Esophagus muscularis mucosa (tissue), 4 donors: ENCODE results near the gene FAM118B. TPM values are rescaled to one million over a fixed set of nuclear protein-coding genes. Genes with fewer than 3 reads are reported as not detected.
"Not testable (repeated sequence)": the region's sequence is repeated elsewhere in the genome, so short reads cannot be mapped to it uniquely, and the experiment has no call there.

Experiments used
- DNase-seq: peaks from one replicate; pipeline ENCODE4 v3.0.0-alpha.2; 2017; ENCODE audit errors: extremely low spot score
- H3K27ac ChIP-seq, 4 donors: fragments of 200-600 bp; sonication (generic); replicated peaks in 1 of 4; 1 replicate in 3 of 4; 2 replicates in 1 of 4; pipeline ENCODE4 v1.5.1; 2016 to 2019; ENCODE audit warnings: mild to moderate bottlenecking in 1 of 4
- H3K27me3 ChIP-seq, 4 donors: fragments of 200-600 bp; sonication (generic); one replicate each; pipeline versions ENCODE4 v1.5.1 to v1.6.0; 2016 to 2019
- H3K36me3 ChIP-seq, 4 donors: fragments of 200-600 bp; sonication (generic); one replicate each; pipeline ENCODE4 v1.5.1; 2016 to 2019
- H3K4me1 ChIP-seq, 4 donors: fragments of 200-600 bp; sonication (generic); one replicate each; pipeline ENCODE4 v1.5.1; 2016 to 2019
- H3K4me3 ChIP-seq, 4 donors: fragments of 200-600 bp; sonication (generic); 1 replicate in 2 of 4; 2 replicates in 2 of 4; pipeline ENCODE4 v1.5.1; 2016 to 2019; ENCODE audit warnings: mild to moderate bottlenecking in 4 of 4, moderate library complexity in 1 of 4
- H3K9me3 ChIP-seq, 4 donors: fragments of 200-600 bp; sonication (generic); 1 replicate in 3 of 4; 2 replicates in 1 of 4; pipeline ENCODE4 v1.5.1; 2016 to 2019
- CTCF ChIP-seq, 3 experiments: fragments of 200-600 bp in 2 of 3; fragments of 450-650 bp in 1 of 3; sonication (generic) in 2 of 3; IDR thresholded peaks; one replicate each; pipeline ENCODE4 v1.5.1; 2017 to 2019; ENCODE audit warnings: antibody characterized with exemption in 3 of 3, mild to moderate bottlenecking in 2 of 3, moderate library complexity in 1 of 3
- EP300 ChIP-seq: sonication (generic); formaldehyde crosslinking; IDR thresholded peaks from one replicate; pipeline ENCODE4 v1.6.1; 2017; ENCODE audit warnings: antibody characterized with exemption
- POLR2A ChIP-seq: fragments of 450-650 bp; IDR thresholded peaks from one replicate; pipeline ENCODE4 v1.6.1; 2017; ENCODE audit warnings: antibody characterized with exemption, moderate library complexity, mild to moderate bottlenecking, low read depth
- POLR2AphosphoS5 ChIP-seq, 2 donors: sonication (generic); formaldehyde crosslinking; IDR thresholded peaks; one replicate each; pipeline ENCODE4 v1.6.1; 2017; ENCODE audit warnings: antibody characterized with exemption in 2 of 2
- WGBS: methylation state at CpG from one replicate; pipeline ENCODE4 v1.1.5; 2018; 5-methylcytosine and 5-hydroxymethylcytosine counted together
- intact Hi-C: fragments of 100-400 bp; cut with DNase I; formaldehyde crosslinking; loops from one replicate; pipeline ENCODE4 v1.15.1; 2023
- total RNA-seq, 4 donors: library from RNA; depleted of rRNA; stranded (reverse); fragments of >200 nt; gene quantifications; one replicate each; pipeline versions ENCODE4 v1.1.0 to v1.2.1, GENCODE V29; 2016

Gene FAM118B
- total RNA-seq, 4 donors from 2014 or later: 14.1 to 22.8 (median 17.9) TPM

- no peaks in the 10 kb centered on the region for H3K4me1 ChIP-seq
- H3K27ac ChIP-seq: no peak overlapping the region
- peaks cover 1 to 38% (median 19%) of the 10 kb centered on the region in 4 donors for H3K36me3 ChIP-seq
- H3K27me3 ChIP-seq: no peaks in the 10 kb centered on the region
- no peaks in the 10 kb centered on the region for H3K9me3 ChIP-seq
- no peak for DNase-seq
- TF ChIP-seq EP300: no peak
- no peak for TF ChIP-seq POLR2AphosphoS5 (IDR thresholded peaks at IDR 0.05)
- no peak for TF ChIP-seq POLR2A
- no peak for TF ChIP-seq CTCF (IDR thresholded peaks at IDR 0.05)
- WGBS: 84% methylated on average over 4 of the region's 4 CpGs
- intact Hi-C loops: no loop called here
- no peak overlapping the region for H3K4me3 ChIP-seq
Measured at GRCh38 chr11:126233391-126233790, 21.8 kb downstream of the FAM118B start.

- intact Hi-C loops: no loop called here
- TF ChIP-seq EP300: no peak
- TF ChIP-seq POLR2AphosphoS5 (IDR thresholded peaks at IDR 0.05): no peak
- no peak for TF ChIP-seq CTCF (IDR thresholded peaks at IDR 0.05)
- TF ChIP-seq POLR2A: no peak
- DNase-seq: no peak
- Histone ChIP-seq H3K4me1 (no peaks in the 10 kb centered on the region), H3K9me3 (no peaks in the 10 kb centered on the region), H3K4me3 (no peak overlapping the region), H3K27me3 (no peaks in the 10 kb centered on the region), H3K36me3 (peaks cover 17 to 74% (median 47%) of the 10 kb centered on the region in 4 donors), H3K27ac (no peak overlapping the region)
- WGBS: 87% methylated on average over 2 of the region's 2 CpGs
Measured at GRCh38 chr11:126246636-126247035, 35.1 kb downstream of the FAM118B start.

GRCh38 chr11:126253265-126253664 lies 41.7 kb downstream of the FAM118B start:
- WGBS: 85% methylated on average over 4 of the region's 4 CpGs
- Histone ChIP-seq H3K27me3 (no peaks in the 10 kb centered on the region), H3K27ac (no peak overlapping the region), H3K4me3 (no peak overlapping the region), H3K9me3 (no peaks in the 10 kb centered on the region), H3K36me3 (peaks cover 0 to 84% (median 48%) of the 10 kb centered on the region in 4 donors), H3K4me1 (no peaks in the 10 kb centered on the region)
- no peak for DNase-seq
- intact Hi-C loops: no loop called here
- no peak for TF ChIP-seq POLR2A
- TF ChIP-seq POLR2AphosphoS5 (IDR thresholded peaks at IDR 0.05): no peak
- no peak for TF ChIP-seq CTCF (IDR thresholded peaks at IDR 0.05)
- no peak for TF ChIP-seq EP300

GRCh38 chr11:126254819-126255218 lies 43.2 kb downstream of the FAM118B start:
- H3K36me3 ChIP-seq: peaks cover 0 to 81% (median 45%) of the 10 kb centered on the region in 4 donors
- TF ChIP-seq POLR2A (no peak), EP300 (no peak), POLR2AphosphoS5 (IDR thresholded peaks at IDR 0.05) (no peak), CTCF (IDR thresholded peaks at IDR 0.05) (no peak)
- H3K4me3 ChIP-seq: no peak overlapping the region
- intact Hi-C loops: no loop called here
- no peak overlapping the region for H3K27ac ChIP-seq
- no peaks in the 10 kb centered on the region for H3K4me1 ChIP-seq
- DNase-seq: no peak
- no peaks in the 10 kb centered on the region for H3K27me3 ChIP-seq
- WGBS: 63% methylated on average over 1 of the region's 1 CpG
- H3K9me3 ChIP-seq: no peaks in the 10 kb centered on the region

- WGBS: 97% methylated on average over 5 of the region's 5 CpGs
- peaks cover 0 to 80% (median 42%) of the 10 kb centered on the region in 4 donors for H3K36me3 ChIP-seq
Measured at GRCh38 chr11:126255507-126255906, 43.9 kb downstream of the FAM118B start.

More at GRCh38 chr11:126255507-126255906, 43.9 kb downstream of the FAM118B start:
- H3K27me3 ChIP-seq, DNase-seq, H3K4me1 ChIP-seq, intact Hi-C loops, H3K4me3 ChIP-seq, H3K9me3 ChIP-seq, H3K27ac ChIP-seq: not testable (repeated sequence)
